ENCODE measurements around the gene L3MBTL4. TPM values are rescaled to one million over a fixed set of nuclear protein-coding genes. Genes with fewer than 3 reads are reported as not detected.

L3MBTL4 gene
- total RNA-seq, 1 experiment from 2014 or later = 0.87 TPM

DNA sequence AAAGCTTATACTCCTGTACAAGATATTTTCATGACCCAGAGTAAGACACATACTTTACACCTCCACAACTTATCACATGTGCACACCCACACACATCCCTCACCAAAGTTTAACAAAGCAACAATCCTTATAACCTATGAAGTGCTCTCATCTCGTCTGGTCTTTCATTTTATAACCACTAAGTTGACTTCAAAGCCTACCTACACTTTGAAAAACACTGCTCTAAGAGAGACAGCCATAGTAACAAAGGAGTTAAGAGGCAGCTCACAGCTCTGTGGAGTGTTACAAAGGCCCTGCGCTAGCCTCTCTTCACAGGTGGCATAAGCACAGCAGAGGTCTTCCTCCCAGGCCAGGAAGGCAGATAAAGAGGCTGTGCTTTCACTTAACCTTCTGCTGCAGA is 449.7 kb downstream of the L3MBTL4 start:
- DNase-seq (ENCODE audit: low read depth, low spot score) = no peak
- no TSS peak for BruUV-seq (replicated peaks)
- H3K36me3 ChIP-seq (ENCODE audit: control insufficient read depth, insufficient read depth, low read length) = no peaks in the 10 kb centered on the region
- no peak overlapping the region for H3K4me3 ChIP-seq (ENCODE audit: low read depth in 2 of 2, low read length in 2 of 2)
- no peak overlapping the region for H3K27ac ChIP-seq (ENCODE audit: low read length)
- CTCF ChIA-PET = no interaction called here
- H3K9me3 ChIP-seq (ENCODE audit: control insufficient read depth, insufficient read depth, low read depth, low read length) = no peaks in the 10 kb centered on the region
- intact Hi-C loops (cut with micrococcal nuclease; ENCODE audit: unreplicated experiment) (no loop called here), in situ Hi-C loops (cut with HindIII; ENCODE audit: low pct_unique_long_range_greater_than_20kb, low sequenced_read_pairs) (no loop called here)
- no peak for ATAC-seq
- TF ChIP-seq SIN3A (IDR thresholded peaks at IDR 0.05; ENCODE audit: borderline replicate concordance, insufficient read depth, low read depth, low read length) = no peak
- TF ChIP-seq TCF7L2 (IDR thresholded peaks at IDR 0.05; ENCODE audit: low read depth, low read length) = no peak
- TF ChIP-seq, protein P1, sequence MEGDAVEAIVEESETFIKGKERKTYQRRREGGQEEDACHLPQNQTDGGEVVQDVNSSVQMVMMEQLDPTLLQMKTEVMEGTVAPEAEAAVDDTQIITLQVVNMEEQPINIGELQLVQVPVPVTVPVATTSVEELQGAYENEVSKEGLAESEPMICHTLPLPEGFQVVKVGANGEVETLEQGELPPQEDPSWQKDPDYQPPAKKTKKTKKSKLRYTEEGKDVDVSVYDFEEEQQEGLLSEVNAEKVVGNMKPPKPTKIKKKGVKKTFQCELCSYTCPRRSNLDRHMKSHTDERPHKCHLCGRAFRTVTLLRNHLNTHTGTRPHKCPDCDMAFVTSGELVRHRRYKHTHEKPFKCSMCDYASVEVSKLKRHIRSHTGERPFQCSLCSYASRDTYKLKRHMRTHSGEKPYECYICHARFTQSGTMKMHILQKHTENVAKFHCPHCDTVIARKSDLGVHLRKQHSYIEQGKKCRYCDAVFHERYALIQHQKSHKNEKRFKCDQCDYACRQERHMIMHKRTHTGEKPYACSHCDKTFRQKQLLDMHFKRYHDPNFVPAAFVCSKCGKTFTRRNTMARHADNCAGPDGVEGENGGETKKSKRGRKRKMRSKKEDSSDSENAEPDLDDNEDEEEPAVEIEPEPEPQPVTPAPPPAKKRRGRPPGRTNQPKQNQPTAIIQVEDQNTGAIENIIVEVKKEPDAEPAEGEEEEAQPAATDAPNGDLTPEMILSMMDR (IDR thresholded peaks at IDR 0.05) = no peak
- TF ChIP-seq, protein P2, sequence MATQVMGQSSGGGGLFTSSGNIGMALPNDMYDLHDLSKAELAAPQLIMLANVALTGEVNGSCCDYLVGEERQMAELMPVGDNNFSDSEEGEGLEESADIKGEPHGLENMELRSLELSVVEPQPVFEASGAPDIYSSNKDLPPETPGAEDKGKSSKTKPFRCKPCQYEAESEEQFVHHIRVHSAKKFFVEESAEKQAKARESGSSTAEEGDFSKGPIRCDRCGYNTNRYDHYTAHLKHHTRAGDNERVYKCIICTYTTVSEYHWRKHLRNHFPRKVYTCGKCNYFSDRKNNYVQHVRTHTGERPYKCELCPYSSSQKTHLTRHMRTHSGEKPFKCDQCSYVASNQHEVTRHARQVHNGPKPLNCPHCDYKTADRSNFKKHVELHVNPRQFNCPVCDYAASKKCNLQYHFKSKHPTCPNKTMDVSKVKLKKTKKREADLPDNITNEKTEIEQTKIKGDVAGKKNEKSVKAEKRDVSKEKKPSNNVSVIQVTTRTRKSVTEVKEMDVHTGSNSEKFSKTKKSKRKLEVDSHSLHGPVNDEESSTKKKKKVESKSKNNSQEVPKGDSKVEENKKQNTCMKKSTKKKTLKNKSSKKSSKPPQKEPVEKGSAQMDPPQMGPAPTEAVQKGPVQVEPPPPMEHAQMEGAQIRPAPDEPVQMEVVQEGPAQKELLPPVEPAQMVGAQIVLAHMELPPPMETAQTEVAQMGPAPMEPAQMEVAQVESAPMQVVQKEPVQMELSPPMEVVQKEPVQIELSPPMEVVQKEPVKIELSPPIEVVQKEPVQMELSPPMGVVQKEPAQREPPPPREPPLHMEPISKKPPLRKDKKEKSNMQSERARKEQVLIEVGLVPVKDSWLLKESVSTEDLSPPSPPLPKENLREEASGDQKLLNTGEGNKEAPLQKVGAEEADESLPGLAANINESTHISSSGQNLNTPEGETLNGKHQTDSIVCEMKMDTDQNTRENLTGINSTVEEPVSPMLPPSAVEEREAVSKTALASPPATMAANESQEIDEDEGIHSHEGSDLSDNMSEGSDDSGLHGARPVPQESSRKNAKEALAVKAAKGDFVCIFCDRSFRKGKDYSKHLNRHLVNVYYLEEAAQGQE (IDR thresholded peaks at IDR 0.05; ENCODE audit: insufficient read depth in 1 of 2, low read depth in 2 of 2, low read length in 1 of 2) = no peak
- no peak for TF ChIP-seq POLR2AphosphoS5 (IDR thresholded peaks at IDR 0.05; ENCODE audit: low read depth, low read length)
- no peaks in the 10 kb centered on the region for H3K4me1 ChIP-seq (ENCODE audit: control insufficient read depth, insufficient read depth, low read length)
- POLR2A ChIA-PET = no interaction called here
- H3K27me3 ChIP-seq (ENCODE audit: control insufficient read depth, insufficient read depth, low read length) = no peaks in the 10 kb centered on the region

DNA sequence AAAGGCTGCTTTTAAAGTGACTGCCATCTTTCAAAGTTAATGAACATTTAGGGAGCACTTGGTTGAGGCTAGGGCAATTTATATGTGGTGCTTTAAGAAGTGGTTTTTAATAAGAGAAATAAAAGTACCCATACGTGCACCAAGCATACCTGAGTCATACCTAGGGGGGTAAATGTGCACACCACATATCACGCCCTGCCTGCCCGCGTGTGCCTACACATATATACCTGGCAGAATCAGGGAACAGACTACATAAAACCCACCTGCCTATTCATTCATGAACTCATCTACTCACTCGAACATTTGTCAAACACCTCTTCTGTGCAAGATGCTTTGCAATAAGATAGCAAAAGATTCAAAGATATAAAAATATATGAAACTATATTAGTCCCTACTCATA is 450.1 kb downstream of the L3MBTL4 start:
- POLR2A ChIA-PET = no interaction called here
- no peak for TF ChIP-seq SIN3A (IDR thresholded peaks at IDR 0.05; ENCODE audit: borderline replicate concordance, insufficient read depth, low read depth, low read length)
- TF ChIP-seq, protein P1 (IDR thresholded peaks at IDR 0.05) = no peak
- in situ Hi-C loops (cut with HindIII; ENCODE audit: low pct_unique_long_range_greater_than_20kb, low sequenced_read_pairs) (no loop called here), intact Hi-C loops (cut with micrococcal nuclease; ENCODE audit: unreplicated experiment) (no loop called here)
- no peaks in the 10 kb centered on the region for H3K36me3 ChIP-seq (ENCODE audit: control insufficient read depth, insufficient read depth, low read length)
- ATAC-seq (no peak), DNase-seq (ENCODE audit: low read depth, low spot score) (no peak)
- BruUV-seq (replicated peaks) = no TSS peak
- no peaks in the 10 kb centered on the region for H3K27me3 ChIP-seq (ENCODE audit: control insufficient read depth, insufficient read depth, low read length)
- H3K27ac ChIP-seq (ENCODE audit: low read length) = no peak overlapping the region
- CTCF ChIA-PET = no interaction called here
- no peak overlapping the region for H3K4me3 ChIP-seq (ENCODE audit: low read depth in 2 of 2, low read length in 2 of 2)
- H3K4me1 ChIP-seq (ENCODE audit: control insufficient read depth, insufficient read depth, low read length) = no peaks in the 10 kb centered on the region
- H3K9me3 ChIP-seq (ENCODE audit: control insufficient read depth, insufficient read depth, low read depth, low read length) = no peaks in the 10 kb centered on the region

DNA sequence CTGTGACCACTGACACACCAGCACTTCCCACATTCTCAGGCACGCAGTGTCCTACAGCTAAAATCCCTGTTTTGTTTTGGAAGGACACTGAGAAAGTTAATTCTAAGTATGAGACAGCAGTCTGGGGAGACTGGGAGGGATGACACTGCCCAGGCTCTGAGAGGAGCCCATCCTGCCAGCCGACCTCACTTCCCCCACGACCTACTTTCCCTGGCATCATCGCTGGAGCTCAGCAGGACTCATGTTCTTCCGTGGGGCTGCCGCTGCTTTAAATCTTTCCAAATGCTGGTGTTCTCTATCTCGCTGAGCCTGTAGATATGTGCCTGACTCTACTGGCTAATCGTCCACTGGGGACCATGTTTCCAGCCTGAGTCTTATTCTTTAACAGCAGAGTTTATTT is 450.6 kb downstream of the L3MBTL4 start:
- Histone ChIP-seq H3K4me1 (ENCODE audit: control insufficient read depth, insufficient read depth, low read length) (no peaks in the 10 kb centered on the region), H3K27ac (ENCODE audit: low read length) (no peak overlapping the region), H3K36me3 (ENCODE audit: control insufficient read depth, insufficient read depth, low read length) (no peaks in the 10 kb centered on the region), H3K4me3 (ENCODE audit: low read depth in 2 of 2, low read length in 2 of 2) (no peak overlapping the region), H3K27me3 (ENCODE audit: control insufficient read depth, insufficient read depth, low read length) (no peaks in the 10 kb centered on the region), H3K9me3 (ENCODE audit: control insufficient read depth, insufficient read depth, low read depth, low read length) (no peaks in the 10 kb centered on the region)
- intact Hi-C loops (cut with micrococcal nuclease; ENCODE audit: unreplicated experiment) = no loop called here
- no peak for DNase-seq (ENCODE audit: low read depth, low spot score)
- in situ Hi-C loops (cut with HindIII; ENCODE audit: low pct_unique_long_range_greater_than_20kb, low sequenced_read_pairs) = no loop called here
- no TSS peak for BruUV-seq (replicated peaks)
- CTCF ChIA-PET = no interaction called here
- TF ChIP-seq, protein P1 (IDR thresholded peaks at IDR 0.05) = no peak
- no peak for TF ChIP-seq POLR2AphosphoS5 (IDR thresholded peaks at IDR 0.05; ENCODE audit: low read depth, low read length)
- no peak for TF ChIP-seq TCF7L2 (IDR thresholded peaks at IDR 0.05; ENCODE audit: low read depth, low read length)
- TF ChIP-seq, protein P2 (IDR thresholded peaks at IDR 0.05; ENCODE audit: insufficient read depth in 1 of 2, low read depth in 2 of 2, low read length in 1 of 2) = no peak
- TF ChIP-seq SIN3A (IDR thresholded peaks at IDR 0.05; ENCODE audit: borderline replicate concordance, insufficient read depth, low read depth, low read length) = no peak
- no peak for ATAC-seq
- POLR2A ChIA-PET = no interaction called here

Data from Panc1 (cell line).